ENCODE results near the gene APOA5. TPM values are rescaled to one million over a fixed set of nuclear protein-coding genes. Genes with fewer than 3 reads are reported as not detected.

Gene APOA5
- total and polyA plus RNA-seq, 2 donors (not counting 3 experiments of a cell fraction or from before 2014, with no cell fraction given) = not detected

DNA sequence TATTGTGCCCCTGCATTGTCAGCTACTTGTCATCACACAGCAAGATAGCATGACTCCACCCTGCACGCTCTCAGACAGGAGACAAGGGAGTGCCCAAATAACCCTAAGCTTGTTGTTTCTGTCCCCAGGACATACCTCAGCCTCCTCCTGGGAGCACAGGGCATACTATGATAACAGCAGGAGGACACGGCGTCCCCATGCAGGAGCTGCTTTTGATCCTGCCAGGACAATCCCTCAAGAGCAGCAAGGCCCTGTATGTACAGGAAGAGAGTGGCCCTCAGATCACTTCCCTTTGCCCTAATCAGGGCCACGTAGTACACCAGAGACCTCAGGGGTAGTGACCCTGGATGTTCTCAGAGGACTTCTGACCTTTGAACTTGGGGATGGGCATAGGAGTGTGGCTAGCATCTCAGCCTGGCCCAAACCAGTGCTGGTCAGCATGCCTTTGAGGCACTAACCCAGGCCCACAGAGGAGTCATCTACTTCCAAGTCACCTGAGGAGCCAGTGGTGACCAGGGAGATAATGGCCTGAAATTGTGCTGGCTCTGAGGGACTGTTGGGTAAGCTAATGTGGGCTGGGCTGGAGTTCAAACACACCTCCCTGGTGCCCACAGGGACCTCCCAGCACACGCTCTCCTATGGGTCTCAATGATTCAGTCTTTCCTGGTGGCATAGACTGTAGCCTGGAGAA is 22.2 kb upstream of the APOA5 start:
- Histone ChIP-seq H3K27me3 (ENCODE audit: control insufficient read depth in 2 of 2, insufficient read depth in 2 of 2, low read length in 2 of 2) (peaks cover 4 to 6% of the 10 kb centered on the region in 2 experiments), H3K79me2 (ENCODE audit: control insufficient read depth, insufficient read depth, low read length) (no peaks in the 10 kb centered on the region), H3K9me1 (replicated peaks; ENCODE audit: control insufficient read depth, extremely low read depth, insufficient read depth, low read length) (no peaks in the 10 kb centered on the region), H2AFZ (ENCODE audit: low read depth, low read length) (no peak overlapping the region), H3K9ac (replicated peaks; ENCODE audit: extremely low read depth, insufficient read depth, low read length) (no peak overlapping the region), H3K9me3 (replicated peaks; ENCODE audit: control insufficient read depth, insufficient read depth, low read length) (no peaks in the 10 kb centered on the region), H3K4me1 (ENCODE audit: control insufficient read depth, extremely low read depth, insufficient read depth, low read length) (no peaks in the 10 kb centered on the region), H3K4me2 (ENCODE audit: insufficient read depth, low read length) (no peak overlapping the region), H3K36me3 (ENCODE audit: control insufficient read depth in 2 of 2, extremely low read depth in 1 of 2, insufficient read depth in 2 of 2, low read length in 2 of 2) (no peaks in the 10 kb centered on the region), H3K4me3 (replicated peaks in 1 of 3; ENCODE audit: insufficient read depth in 1 of 3, low read depth in 1 of 3, low read length in 3 of 3) (no peak overlapping the region), H3K27ac (ENCODE audit: insufficient read depth, low read depth, low read length) (no peak overlapping the region), H4K20me1 (replicated peaks; ENCODE audit: control insufficient read depth, extremely low read depth, insufficient read depth, low read length) (no peaks in the 10 kb centered on the region)
- TF ChIP-seq MAX (IDR thresholded peaks at IDR 0.05; ENCODE audit: insufficient read depth, insufficient read length) (no peak), POLR2AphosphoS5 (IDR thresholded peaks at IDR 0.05; ENCODE audit: insufficient read depth, low read depth, low read length) (no peak), EZH2 (IDR thresholded peaks at IDR 0.05; ENCODE audit: borderline replicate concordance, low read depth, low read length, severe bottlenecking) (no peak), FOS (IDR thresholded peaks at IDR 0.05; ENCODE audit: borderline replicate concordance, insufficient read depth, low read length) (no peak)
- TF ChIP-seq, protein P1, sequence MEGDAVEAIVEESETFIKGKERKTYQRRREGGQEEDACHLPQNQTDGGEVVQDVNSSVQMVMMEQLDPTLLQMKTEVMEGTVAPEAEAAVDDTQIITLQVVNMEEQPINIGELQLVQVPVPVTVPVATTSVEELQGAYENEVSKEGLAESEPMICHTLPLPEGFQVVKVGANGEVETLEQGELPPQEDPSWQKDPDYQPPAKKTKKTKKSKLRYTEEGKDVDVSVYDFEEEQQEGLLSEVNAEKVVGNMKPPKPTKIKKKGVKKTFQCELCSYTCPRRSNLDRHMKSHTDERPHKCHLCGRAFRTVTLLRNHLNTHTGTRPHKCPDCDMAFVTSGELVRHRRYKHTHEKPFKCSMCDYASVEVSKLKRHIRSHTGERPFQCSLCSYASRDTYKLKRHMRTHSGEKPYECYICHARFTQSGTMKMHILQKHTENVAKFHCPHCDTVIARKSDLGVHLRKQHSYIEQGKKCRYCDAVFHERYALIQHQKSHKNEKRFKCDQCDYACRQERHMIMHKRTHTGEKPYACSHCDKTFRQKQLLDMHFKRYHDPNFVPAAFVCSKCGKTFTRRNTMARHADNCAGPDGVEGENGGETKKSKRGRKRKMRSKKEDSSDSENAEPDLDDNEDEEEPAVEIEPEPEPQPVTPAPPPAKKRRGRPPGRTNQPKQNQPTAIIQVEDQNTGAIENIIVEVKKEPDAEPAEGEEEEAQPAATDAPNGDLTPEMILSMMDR (IDR thresholded peaks at IDR 0.05; ENCODE audit: extremely low read depth in 1 of 2, insufficient read depth in 1 of 2, low read depth in 1 of 2, low read length in 2 of 2) = no peak
- ChIA-PET POLR2A (no interaction called here), CTCF (interaction anchor here (1.2 kb wide), 1 partner anchor 20 kb away, joined by 3 read pairs; no protein-coding TSS in a partner anchor)
- dilution Hi-C loops (cut with MboI; ENCODE audit: extremely low pct_ligation_motif_present, low sequenced_read_pairs) = no loop called here
- DNase-seq (ENCODE audit: low read depth, low spot score) (no peak), FAIRE-seq (no peak)
- BruUV-seq (replicated peaks) = no TSS peak
- intact Hi-C loops (cut with micrococcal nuclease) = no loop called here
